Measurements from ENCODE around the gene MYOCD. TPM values are rescaled to one million over a fixed set of nuclear protein-coding genes. Genes with fewer than 3 reads are reported as not detected.

The MYOCD gene
- total RNA-seq, 1 donor from 2014 or later, result 11.9 TPM

DNA sequence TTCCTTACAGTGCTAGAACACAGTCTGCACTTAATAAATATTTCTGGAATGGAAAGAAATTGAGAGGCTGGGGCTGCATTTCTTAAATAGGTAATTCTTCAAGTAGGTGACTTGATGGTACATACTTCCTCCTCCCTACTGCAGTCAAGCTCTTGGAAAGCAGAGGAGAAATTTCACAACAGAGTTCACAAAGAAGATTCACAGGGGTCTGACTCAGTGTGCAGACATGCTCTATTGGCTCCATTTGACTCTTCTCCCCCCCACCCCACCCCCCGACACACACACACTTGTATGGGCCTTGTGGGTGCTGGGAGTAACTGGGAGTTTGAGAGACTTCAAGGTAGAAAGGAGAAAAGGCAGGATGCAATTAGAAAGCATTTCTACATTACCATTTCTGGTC, 6.2 kb upstream of the MYOCD start:
- Mint-ChIP-seq H3K4me3 (ENCODE audit: unreplicated experiment) (no peak overlapping the region), H3K4me1 (ENCODE audit: low read depth) (peaks cover 14% of the 10 kb centered on the region), H3K36me3 (ENCODE audit: low read depth) (peaks cover 4% of the 10 kb centered on the region), H3K27me3 (ENCODE audit: low read depth) (no peaks in the 10 kb centered on the region), H3K27ac (ENCODE audit: unreplicated experiment) (no peak overlapping the region), H3K9me3 (ENCODE audit: low read depth) (no peaks in the 10 kb centered on the region)
- no peak for DNase-seq (ENCODE audit: low spot score)
- no peak for TF ChIP-seq CTCF (IDR thresholded peaks at IDR 0.05)

- no peak for DNase-seq (ENCODE audit: low spot score)
- Mint-ChIP-seq H3K4me1 (ENCODE audit: low read depth) (peaks cover 38% of the 10 kb centered on the region), H3K36me3 (ENCODE audit: low read depth) (no peaks in the 10 kb centered on the region), H3K27ac (ENCODE audit: unreplicated experiment) (no peak overlapping the region), H3K9me3 (ENCODE audit: low read depth) (no peaks in the 10 kb centered on the region), H3K4me3 (ENCODE audit: unreplicated experiment) (peak overlapping the region; percentile 82), H3K27me3 (ENCODE audit: low read depth) (no peaks in the 10 kb centered on the region)
- no peak for TF ChIP-seq CTCF (IDR thresholded peaks at IDR 0.05)
These were observed 1.4 kb upstream of the MYOCD start for GRCh38 chr17:12664252-12664651.

DNA sequence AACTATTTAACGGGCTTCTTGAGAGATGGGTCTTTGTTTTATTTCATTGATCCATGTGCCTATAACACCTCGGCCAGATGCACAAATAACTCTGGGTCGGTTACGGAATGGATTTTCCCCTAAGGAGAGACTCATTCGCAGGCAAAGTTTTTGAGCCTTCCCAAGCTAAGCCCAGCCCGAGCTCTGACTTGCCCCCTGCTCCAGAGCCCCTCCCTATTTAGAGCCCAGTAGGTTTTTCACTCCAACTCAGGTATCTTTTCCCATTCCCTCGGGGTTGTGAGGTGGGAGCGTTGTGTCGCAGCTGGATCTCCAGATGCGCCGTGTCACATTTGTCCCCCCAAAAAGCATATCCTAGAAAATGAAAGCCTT, 812 bp upstream of the MYOCD start:
- H3K4me1 Mint-ChIP-seq (ENCODE audit: low read depth), result peaks cover 38% of the 10 kb centered on the region
- H3K4me3 Mint-ChIP-seq (ENCODE audit: unreplicated experiment), result peak overlapping the region; percentile 82
- no peaks in the 10 kb centered on the region for H3K27me3 Mint-ChIP-seq (ENCODE audit: low read depth)
- H3K9me3 Mint-ChIP-seq (ENCODE audit: low read depth), result no peaks in the 10 kb centered on the region
- peak overlapping the region; percentile 53 for H3K27ac Mint-ChIP-seq (ENCODE audit: unreplicated experiment)
- no peaks in the 10 kb centered on the region for H3K36me3 Mint-ChIP-seq (ENCODE audit: low read depth)
- no peak for TF ChIP-seq CTCF (IDR thresholded peaks at IDR 0.05)
- DNase-seq (ENCODE audit: low spot score), result no peak

DNA sequence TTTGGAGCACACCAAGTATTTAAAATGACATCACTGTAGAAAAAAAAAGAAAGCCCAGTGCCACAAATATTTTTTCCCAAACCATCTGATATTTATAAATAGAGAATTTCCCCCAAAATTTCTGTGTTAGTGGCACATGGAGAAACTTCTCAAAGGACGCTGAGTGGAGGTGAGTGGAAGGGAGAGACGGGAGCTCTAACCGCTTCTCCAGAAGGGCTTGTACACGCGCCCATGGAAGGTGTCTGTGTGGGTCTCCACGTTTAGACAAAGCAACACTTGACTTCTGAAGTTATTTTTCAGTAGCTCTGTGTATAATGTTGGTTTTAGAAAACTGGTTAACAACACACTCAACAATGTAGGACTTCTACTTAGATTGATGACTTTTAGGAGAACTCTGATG, 1.0 kb downstream of the MYOCD start:
- Mint-ChIP-seq H3K36me3 (ENCODE audit: low read depth) (no peaks in the 10 kb centered on the region), H3K27ac (ENCODE audit: unreplicated experiment) (peak overlapping the region; percentile 29), H3K4me3 (ENCODE audit: unreplicated experiment) (peak overlapping the region; percentile 82), H3K4me1 (ENCODE audit: low read depth) (peaks cover 38% of the 10 kb centered on the region), H3K9me3 (ENCODE audit: low read depth) (no peaks in the 10 kb centered on the region), H3K27me3 (ENCODE audit: low read depth) (no peaks in the 10 kb centered on the region)
- no peak for TF ChIP-seq CTCF (IDR thresholded peaks at IDR 0.05)
- DNase-seq (ENCODE audit: low spot score), result no peak

GRCh38 chr17:12667299-12667958, 1.7 kb downstream of the MYOCD start:
- no peaks in the 10 kb centered on the region for H3K27me3 Mint-ChIP-seq (ENCODE audit: low read depth)
- peaks cover 44% of the 10 kb centered on the region for H3K4me1 Mint-ChIP-seq (ENCODE audit: low read depth)
- H3K36me3 Mint-ChIP-seq (ENCODE audit: low read depth), result no peaks in the 10 kb centered on the region
- H3K27ac Mint-ChIP-seq (ENCODE audit: unreplicated experiment), result peak overlapping the region; percentile 70
- no peak for DNase-seq (ENCODE audit: low spot score)
- no peaks in the 10 kb centered on the region for H3K9me3 Mint-ChIP-seq (ENCODE audit: low read depth)
- TF ChIP-seq CTCF (IDR thresholded peaks at IDR 0.05), result peak; percentile 95
- H3K4me3 Mint-ChIP-seq (ENCODE audit: unreplicated experiment), result peak overlapping the region; percentile 82

Data from chondrocyte (in vitro differentiated cells).